ENCODE results near the gene PCSK6.

Gene PCSK6

DNA sequence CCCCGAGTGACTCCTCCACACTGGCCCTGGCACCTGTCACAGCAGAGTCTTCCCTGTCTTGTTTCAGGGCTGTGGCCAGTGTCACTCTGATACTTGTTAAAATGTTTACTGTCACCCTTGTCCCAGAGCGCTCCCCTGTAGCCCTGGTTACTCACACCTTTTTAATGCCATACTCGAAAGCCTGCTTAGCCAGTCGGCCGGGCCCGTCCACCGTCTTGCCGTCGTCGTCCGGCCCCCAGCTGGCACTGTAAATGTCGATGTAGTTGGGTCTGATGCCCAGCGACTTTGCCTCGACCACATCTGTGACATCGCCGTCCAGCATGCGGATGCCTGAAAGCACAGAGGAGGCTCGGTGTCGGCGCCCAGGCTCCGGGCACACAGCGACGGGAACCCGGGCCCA lies 91.3 kb downstream of the PCSK6 start:
- no peak for DNase-seq (ENCODE audit: low read depth)

GRCh38 chr15:101397521-101398003 lies 91.9 kb downstream of the PCSK6 start:
- no peak for DNase-seq (ENCODE audit: low read depth)

DNA sequence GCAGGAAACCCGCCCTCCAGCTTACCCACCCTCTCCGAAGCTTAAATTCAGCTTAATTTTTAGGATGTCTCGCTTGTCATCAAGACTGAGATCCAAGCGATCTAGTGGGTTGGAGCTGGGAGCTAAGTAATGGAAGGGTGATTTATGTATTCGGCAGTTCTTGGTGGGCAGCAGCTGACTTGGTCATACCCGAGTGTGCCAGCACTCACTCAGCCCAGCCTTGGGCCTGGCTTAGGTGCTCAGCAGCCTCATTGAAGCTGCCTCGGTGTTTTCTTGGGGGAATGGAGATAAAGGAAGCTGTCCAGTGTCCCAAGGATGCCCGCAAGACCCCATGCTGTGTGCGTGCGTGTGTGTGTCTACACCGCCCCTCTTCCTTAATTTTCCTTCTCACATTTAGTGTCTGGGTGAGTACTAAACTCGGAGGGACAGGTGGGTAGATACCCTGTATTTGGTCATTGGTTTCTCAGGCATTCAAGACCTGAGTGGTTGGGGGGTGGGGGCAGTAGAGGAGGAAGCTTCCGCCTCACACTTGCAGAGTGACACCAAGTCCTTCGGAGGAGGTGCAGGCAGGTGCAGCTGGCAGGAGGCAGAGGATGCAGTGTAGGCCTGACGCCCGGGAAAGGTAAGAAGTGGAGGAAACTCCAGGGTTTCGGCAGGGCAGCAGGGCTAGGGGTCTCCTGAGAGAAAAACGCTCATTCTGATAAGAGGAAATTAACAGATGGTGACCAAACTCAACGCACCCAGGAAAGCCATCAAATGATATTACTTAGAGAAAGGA lies 92.8 kb downstream of the PCSK6 start:
- DNase-seq (ENCODE audit: low read depth), result no peak

DNA sequence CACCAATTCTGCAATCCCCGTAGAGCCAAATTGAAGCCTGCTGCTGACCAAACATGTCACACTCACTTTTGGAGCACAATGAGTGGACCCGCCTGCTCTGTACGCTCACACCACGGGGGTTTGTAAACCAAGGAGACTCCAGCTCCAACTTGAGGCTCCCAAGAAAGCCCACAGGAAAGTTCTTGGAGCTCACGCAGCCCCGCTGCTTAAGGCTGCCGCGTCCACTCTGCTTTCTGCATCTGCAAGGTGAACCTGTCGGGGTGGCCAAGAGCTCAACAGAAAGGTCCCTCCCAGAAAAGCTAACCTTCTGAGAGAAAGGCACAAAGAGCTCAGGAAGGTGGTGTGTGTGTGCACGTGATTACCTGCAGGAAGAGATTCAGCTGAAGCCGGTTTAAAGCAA lies 94.9 kb downstream of the PCSK6 start:
- no peak for DNase-seq (ENCODE audit: low read depth)

- no peak for DNase-seq (ENCODE audit: low read depth)
Measured at GRCh38 chr15:101394056-101394630, 95.4 kb downstream of the PCSK6 start.

DNA sequence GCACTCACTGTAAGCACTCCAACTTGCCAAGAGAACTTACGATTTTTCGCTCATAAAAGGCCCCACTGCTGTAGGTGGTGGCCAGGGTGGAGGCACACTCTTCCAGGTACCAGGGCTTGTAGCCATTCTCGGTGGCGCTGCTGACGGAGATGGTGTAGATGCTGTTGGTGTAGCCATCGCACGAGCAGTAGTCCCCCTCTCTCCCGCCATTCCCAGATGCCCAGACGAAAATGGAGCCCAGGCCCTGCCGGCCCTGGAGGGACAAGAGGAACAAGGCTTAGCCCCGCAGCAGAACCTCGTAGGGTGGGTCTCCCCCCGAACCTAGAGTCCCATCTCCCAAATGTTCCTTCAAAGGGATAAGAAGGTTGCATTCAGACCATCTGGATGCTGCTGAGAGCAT lies 96.3 kb downstream of the PCSK6 start:
- no peak for DNase-seq (ENCODE audit: low read depth)

DNA sequence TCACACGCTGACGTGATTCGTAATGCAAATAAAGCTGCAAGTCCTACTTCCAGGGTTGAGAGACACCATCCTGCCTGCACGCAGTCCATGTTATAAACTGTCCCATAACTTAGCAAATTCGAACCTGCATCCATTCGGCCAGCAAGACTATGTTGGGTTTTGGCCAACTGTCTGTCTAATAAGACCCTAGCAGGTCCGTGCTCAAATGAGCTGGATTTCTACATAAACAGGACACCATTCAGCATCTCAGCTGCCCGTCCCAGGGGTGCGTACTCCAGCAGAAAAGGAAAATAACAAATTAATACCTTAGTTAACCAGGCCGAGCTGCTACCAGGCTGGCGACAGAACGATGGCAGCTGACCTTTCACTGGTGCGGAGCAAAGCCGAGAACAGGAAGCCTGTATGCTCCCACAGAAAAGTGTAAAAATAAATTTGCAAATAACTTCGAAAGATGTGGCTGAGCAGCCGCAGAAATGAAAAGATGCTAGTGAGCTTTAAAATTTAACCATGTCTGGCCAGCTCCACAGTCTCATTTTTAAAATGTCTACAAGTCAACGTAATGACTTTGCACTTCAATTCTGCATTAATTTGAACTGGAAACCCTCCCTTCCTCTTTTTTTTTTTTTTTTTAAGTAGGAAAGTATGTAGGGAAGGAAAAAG lies 97.4 kb downstream of the PCSK6 start:
- no peak for DNase-seq (ENCODE audit: low read depth)

DNA sequence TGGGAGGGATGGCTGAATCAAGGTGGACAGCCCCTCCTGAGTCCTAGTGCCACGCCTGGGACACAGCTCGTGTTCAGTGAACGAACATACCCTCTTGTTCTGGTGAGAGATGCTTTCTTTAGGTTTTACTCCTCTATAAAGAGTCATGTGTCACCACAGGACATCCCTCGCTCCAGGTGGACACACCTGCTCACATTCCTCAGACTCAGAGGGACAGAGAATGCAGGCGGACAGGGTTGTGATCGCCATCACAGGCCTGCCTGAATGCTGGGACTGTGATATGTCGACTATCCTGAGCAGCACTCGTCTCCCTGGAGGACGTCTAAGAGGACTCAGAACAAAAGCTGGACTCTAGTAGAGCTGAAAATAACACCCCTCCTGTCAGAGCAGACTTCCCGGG lies 98.1 kb downstream of the PCSK6 start:
- DNase-seq (ENCODE audit: low read depth), result no peak

DNA sequence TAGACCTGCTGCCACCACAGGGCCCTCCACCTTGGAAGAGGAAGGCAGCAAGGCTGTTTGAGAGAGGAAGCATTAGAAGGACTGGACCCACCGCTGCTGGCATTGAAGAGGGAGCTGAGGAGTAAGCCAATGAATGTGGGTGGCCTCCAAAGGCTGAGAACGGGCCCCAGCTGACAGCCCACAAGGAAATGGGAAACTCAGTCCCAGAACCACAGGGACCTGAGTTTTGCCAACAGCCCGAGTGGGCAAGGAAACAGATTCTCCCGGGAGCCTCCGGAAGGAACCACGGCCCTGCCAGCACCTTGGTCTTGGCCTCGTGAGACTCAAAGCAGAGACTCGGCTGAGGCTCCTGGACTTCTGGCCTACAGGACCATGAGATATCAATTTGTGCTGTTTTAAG lies 99.0 kb downstream of the PCSK6 start:
- DNase-seq (ENCODE audit: low read depth), result no peak

DNA sequence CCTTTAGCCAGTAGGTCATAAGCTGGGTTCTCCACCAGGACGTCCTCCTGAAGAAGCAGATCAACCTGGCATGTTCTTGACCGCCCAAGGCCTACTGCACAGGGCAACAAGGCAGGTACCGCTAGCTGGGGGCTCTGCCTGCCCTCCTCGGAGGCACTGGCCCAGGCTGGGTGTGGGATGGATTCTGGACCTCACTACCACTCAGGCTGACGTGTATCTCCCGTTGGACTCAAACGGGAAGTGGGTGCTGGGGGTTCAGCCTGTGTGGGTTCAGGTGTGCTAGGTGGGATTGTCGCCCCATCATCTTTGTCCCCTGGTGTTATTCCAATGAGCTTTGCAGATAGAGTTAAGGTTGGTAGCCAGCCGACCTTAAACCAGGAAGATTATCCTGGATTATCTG lies 99.4 kb downstream of the PCSK6 start:
- no peak for DNase-seq (ENCODE audit: low read depth)

GRCh38 chr15:101389362-101389761 lies 100.1 kb downstream of the PCSK6 start:
- no peak for DNase-seq (ENCODE audit: low read depth)

DNA sequence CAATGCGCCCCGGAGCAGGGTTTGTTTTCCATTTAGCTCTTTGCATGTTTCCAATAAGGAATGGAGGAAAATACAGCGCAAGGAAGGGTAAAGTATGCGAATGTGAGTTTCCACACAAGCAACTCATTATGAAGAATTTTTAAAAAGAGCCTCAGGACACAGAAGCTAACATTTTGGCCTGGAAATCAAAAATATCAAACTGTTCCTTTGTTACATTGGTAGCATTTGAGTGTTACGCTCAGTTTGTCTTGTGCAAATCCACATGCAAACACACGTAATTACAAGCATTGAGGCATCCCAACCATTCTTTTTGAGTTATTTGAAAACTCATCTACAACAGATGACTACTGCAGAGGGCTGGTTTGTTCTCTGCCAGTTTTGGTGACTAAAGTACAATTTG lies 101.5 kb downstream of the PCSK6 start:
- no peak for DNase-seq (ENCODE audit: low read depth)

DNA sequence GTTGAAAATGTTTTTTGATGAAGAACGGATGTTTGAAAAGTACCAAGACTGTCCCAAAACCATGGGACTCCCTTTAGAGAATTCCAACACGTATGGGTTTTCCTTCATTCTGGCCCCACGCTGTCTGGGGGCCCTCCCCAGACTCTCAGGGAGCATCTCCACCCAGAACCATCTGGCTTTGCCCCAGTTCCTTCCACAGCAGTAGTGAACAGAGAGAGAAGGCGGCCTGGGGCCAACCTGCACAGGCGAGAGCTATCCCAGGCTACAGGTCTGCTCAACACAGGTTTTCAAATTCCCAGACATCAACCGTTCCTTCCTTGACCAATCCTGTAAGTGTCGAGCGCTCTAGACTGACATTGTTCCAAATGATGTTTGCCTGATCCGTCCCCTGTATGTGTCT lies 101.9 kb downstream of the PCSK6 start:
- DNase-seq (ENCODE audit: low read depth), result no peak

GRCh38 chr15:101386967-101387366 lies 102.5 kb downstream of the PCSK6 start:
- no peak for DNase-seq (ENCODE audit: low read depth)

- DNase-seq (ENCODE audit: low read depth), result no peak
Measured at GRCh38 chr15:101386006-101386405, 103.5 kb downstream of the PCSK6 start.

DNA sequence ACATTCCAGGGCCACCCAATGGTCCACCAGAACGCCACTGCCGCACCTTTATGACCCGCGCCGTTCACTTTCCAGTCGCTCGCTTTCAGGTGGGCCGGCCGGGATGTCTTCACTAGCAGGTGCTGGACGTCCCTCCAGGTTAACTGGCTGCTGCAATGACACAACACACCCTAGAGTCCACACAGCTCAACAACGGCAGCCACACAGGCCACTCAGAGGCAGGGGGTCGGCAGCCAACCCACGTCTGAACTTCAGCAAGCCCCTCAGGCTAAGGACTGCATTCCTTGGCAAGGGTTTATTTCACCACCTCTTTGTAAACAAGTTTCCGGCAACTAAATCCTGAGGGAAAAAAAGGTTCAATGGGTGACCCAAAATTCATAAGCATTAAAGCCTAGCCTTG lies 105.2 kb downstream of the PCSK6 start:
- no peak for DNase-seq (ENCODE audit: low read depth)

DNA sequence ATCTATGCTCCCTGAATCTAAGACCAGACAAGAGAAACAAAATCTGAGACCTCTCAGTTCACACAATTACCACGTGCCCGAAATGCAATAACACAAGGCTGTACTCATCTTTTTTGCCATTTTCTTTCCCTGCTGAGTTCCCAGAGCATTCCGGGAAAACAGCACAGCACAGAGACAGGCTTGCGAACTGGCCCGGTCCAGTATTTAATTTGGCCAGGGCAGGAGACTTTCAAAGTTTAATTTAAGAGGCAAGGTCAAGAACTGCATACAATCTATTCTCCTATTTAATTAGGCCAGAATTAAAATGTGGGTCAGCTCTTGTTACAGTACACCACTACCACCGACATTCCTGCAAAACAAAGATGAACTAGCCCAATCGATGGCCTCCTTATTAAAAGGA lies 107.0 kb downstream of the PCSK6 start:
- DNase-seq (ENCODE audit: low read depth), result no peak

GRCh38 chr15:101381671-101382212 lies 107.8 kb downstream of the PCSK6 start:
- DNase-seq (ENCODE audit: low read depth), result no peak

DNA sequence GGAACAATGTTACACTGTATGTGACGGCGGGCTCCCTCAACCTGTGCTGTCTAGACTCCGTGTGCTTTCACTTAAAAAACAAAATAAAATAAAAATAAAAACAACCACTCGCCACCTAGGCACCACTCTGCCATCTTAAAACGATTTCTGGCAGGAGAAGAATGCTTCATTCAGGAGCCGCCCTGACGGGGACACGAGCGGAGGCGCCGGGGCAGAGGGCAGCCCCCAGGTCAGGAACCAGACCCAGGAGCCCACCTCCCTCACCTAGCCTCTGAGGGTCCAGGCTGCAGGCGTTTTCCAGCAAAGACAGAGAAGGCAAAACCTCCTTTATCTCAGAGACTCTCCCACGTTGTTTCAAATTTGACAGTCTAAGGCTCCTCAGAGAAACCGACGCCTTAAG lies 109.4 kb downstream of the PCSK6 start:
- no peak for DNase-seq (ENCODE audit: low read depth)

DNA sequence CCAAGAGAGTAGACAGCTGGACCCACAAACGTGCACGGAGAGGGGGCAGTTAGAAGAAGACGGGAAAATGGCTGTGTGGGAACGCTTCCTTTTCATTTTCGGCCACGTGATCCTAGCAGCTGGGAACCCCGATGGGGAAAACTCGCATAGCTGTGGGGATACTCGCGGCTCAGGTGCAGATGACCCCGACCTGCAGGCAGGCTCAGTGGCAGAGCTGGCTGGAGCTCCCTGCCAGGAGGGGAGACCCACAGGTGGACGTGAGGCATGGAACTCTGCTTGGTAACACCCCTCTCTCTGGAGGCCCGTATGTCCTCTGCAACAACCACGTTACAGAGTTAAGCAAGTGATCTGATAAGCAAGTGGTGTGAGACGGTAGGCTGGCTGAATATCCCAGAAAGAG lies 109.9 kb downstream of the PCSK6 start:
- DNase-seq (ENCODE audit: low read depth), result no peak

- no peak for DNase-seq (ENCODE audit: low read depth)
Measured at GRCh38 chr15:101378879-101379278, 110.6 kb downstream of the PCSK6 start.

DNA sequence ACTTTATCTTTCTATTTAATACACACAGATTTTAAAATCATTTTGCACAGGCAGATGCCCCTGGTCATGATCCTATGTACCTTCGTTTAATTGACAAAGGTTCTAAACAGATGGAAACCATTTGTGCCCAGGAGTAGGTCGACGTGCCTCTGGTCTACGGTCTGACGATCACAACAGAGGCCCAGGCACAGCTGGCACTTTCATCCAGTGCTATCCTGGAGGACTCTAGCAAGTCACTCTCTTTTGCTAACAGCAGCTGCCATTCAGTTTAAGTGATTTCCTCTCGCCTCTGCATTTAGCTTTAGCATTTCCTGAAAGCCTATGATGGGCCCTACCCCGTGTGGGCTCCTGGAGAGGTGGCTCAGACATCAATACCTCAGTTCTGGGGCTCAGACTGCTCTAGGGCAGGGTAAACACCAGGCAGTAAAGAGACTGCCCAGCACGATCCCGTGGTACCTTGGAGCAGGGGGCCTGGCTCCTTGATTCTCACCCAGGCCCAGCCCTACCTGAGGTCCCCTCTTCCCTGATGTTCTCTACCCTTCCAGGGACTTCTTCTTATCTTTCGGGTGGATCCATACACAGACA lies 111.2 kb downstream of the PCSK6 start:
- no peak for DNase-seq (ENCODE audit: low read depth)

Data from stimulated activated CD8-positive, alpha-beta memory T cell treated with anti-CD3 and anti-CD28 coated beads, Interleukin-15, amount 100 ng/mL, for 1 hour (primary cell).